Astrocyte (in vitro differentiated cells and primary cell): ENCODE data around the gene LGALSL. TPM values are rescaled to one million over a fixed set of nuclear protein-coding genes. Genes with fewer than 3 reads are reported as not detected.

ENCODE experiments used
- DNase-seq: peaks from one replicate; pipeline ENCODE4 v3.0.0-alpha.2; 2010; ENCODE audit warnings: low read depth
- FAIRE-seq: peaks from 2 replicates; lab custom pipeline; 2011; peaks lifted over from hg19 to GRCh38; lab: Jason Lieb, UNC
- H2AFZ ChIP-seq: 2 replicates; pipeline ENCODE4 v1.6.0; 2012; ENCODE audit warnings: low read depth, low read length, inconsistent platforms
- H3K27ac ChIP-seq: 2 replicates; pipeline ENCODE4 v1.5.1; 2011; ENCODE audit warnings: low read depth, low read length, inconsistent platforms
- H3K27me3 ChIP-seq: 2 replicates; pipeline ENCODE4 v1.6.0; 2011; ENCODE audit warnings: low read length, inconsistent platforms; ENCODE audit not compliant: insufficient read depth
- H3K36me3 ChIP-seq: 2 replicates; pipeline ENCODE4 v1.5.1; 2011; ENCODE audit warnings: low read length, inconsistent platforms; ENCODE audit not compliant: insufficient read depth
- H3K4me1 ChIP-seq: 2 replicates; pipeline ENCODE4 v1.5.1; 2011; ENCODE audit warnings: low read length, inconsistent platforms; ENCODE audit not compliant: insufficient read depth
- H3K4me2 ChIP-seq: 2 replicates; pipeline ENCODE4 v1.6.0; 2012; ENCODE audit warnings: low read length, inconsistent platforms
- H3K4me3 ChIP-seq: 2 replicates; pipeline ENCODE4 v1.5.1; 2011; ENCODE audit warnings: low read depth, mild to moderate bottlenecking, low read length, inconsistent platforms; ENCODE audit not compliant: insufficient read depth
- H3K79me2 ChIP-seq: 2 replicates; pipeline ENCODE4 v1.6.0; 2012; ENCODE audit warnings: mild to moderate bottlenecking, low read length, inconsistent platforms; ENCODE audit not compliant: insufficient read depth
- H3K9ac ChIP-seq: 2 replicates; pipeline ENCODE4 v1.6.0; 2012; ENCODE audit warnings: mild to moderate bottlenecking, low read length, inconsistent platforms
- H3K9me3 ChIP-seq: 2 replicates; pipeline ENCODE4 v1.5.1; 2012; ENCODE audit warnings: low read depth, mild to moderate bottlenecking, low read length, inconsistent platforms; ENCODE audit not compliant: insufficient read depth
- H4K20me1 ChIP-seq: 2 replicates; pipeline ENCODE4 v1.6.0; 2012; ENCODE audit warnings: low read length, inconsistent platforms; ENCODE audit not compliant: insufficient read depth
- H3K27ac Mint-ChIP-seq: one replicate; pipeline ENCODE4 v1.8.0; 2021; ENCODE audit warnings: mild to moderate bottlenecking, mixed read lengths; ENCODE audit not compliant: unreplicated experiment
- H3K27me3 Mint-ChIP-seq: one replicate; pipeline ENCODE4 v1.8.0; 2021; ENCODE audit warnings: low read depth, mixed read lengths; ENCODE audit not compliant: unreplicated experiment
- H3K36me3 Mint-ChIP-seq: one replicate; pipeline ENCODE4 v1.8.0; 2021; ENCODE audit warnings: low read depth, mixed read lengths; ENCODE audit not compliant: unreplicated experiment
- H3K4me1 Mint-ChIP-seq: one replicate; pipeline ENCODE4 v1.8.0; 2021; ENCODE audit warnings: low read depth, mixed read lengths; ENCODE audit not compliant: unreplicated experiment
- H3K4me3 Mint-ChIP-seq: one replicate; pipeline ENCODE4 v1.8.0; 2021; ENCODE audit warnings: mild to moderate bottlenecking, moderate library complexity, mixed read lengths; ENCODE audit not compliant: unreplicated experiment
- H3K9me3 Mint-ChIP-seq: one replicate; pipeline ENCODE4 v1.8.0; 2021; ENCODE audit warnings: mild to moderate bottlenecking, mixed read lengths; ENCODE audit not compliant: unreplicated experiment
- EZH2 ChIP-seq: IDR thresholded peaks from 2 replicates; pipeline ENCODE4 v1.6.1; 2012; ENCODE audit warnings: mild to moderate bottlenecking, low read length, inconsistent platforms; ENCODE audit not compliant: insufficient read depth
- total RNA-seq: library from RNA; stranded (reverse); gene quantifications from 2 replicates; pipeline ENCODE4 v1.2.1, GENCODE V29; 2021
- TF ChIP-seq, protein P1 (sequence below): IDR thresholded peaks from 2 replicates; pipeline ENCODE4 v1.5.1; 2011; ENCODE audit warnings: low read depth, mild to moderate bottlenecking, inconsistent platforms, low read length, moderate library complexity; ENCODE audit not compliant: insufficient read depth

LGALSL gene
- total RNA-seq, 1 donor from 2014 or later = 14.0 TPM

DNA sequence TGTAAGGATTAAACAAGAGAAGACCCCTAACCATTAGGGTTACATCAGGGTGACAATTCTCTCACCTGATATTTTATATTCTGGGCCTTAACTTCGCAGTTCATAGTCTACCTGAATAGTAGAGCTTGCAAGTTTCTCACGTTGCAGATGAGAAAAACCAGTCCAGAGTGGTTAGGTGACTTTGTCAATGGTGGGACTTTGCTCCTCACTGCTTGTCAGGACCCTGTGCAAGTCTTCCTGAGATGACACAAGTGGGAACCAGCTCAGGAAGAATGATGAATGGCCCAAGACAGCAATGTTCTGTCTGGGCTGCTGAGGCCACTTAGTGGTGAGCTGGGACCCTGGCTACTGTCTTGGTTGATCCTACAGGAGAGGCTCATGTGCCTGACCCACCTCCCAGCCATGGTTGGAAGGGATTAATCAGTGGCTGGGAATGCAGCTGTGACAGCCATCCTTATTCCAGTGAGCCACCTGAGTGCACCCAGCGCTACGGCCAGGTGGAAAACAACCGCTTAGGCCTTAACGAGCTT lies 16.9 kb downstream of the LGALSL start:
- Histone ChIP-seq H2AFZ (no peak overlapping the region), H3K27ac (no peak overlapping the region), H3K4me2 (no peak overlapping the region), H4K20me1 (no peaks in the 10 kb centered on the region), H3K9me3 (no peaks in the 10 kb centered on the region), H3K36me3 (no peaks in the 10 kb centered on the region), H3K4me3 (no peak overlapping the region), H3K27me3 (peaks cover 22% of the 10 kb centered on the region), H3K4me1 (no peaks in the 10 kb centered on the region), H3K79me2 (no peaks in the 10 kb centered on the region), H3K9ac (no peak overlapping the region)
- TF ChIP-seq, protein P1, sequence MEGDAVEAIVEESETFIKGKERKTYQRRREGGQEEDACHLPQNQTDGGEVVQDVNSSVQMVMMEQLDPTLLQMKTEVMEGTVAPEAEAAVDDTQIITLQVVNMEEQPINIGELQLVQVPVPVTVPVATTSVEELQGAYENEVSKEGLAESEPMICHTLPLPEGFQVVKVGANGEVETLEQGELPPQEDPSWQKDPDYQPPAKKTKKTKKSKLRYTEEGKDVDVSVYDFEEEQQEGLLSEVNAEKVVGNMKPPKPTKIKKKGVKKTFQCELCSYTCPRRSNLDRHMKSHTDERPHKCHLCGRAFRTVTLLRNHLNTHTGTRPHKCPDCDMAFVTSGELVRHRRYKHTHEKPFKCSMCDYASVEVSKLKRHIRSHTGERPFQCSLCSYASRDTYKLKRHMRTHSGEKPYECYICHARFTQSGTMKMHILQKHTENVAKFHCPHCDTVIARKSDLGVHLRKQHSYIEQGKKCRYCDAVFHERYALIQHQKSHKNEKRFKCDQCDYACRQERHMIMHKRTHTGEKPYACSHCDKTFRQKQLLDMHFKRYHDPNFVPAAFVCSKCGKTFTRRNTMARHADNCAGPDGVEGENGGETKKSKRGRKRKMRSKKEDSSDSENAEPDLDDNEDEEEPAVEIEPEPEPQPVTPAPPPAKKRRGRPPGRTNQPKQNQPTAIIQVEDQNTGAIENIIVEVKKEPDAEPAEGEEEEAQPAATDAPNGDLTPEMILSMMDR = no peak
- TF ChIP-seq EZH2 = no peak
- Mint-ChIP-seq H3K36me3 (no peaks in the 10 kb centered on the region), H3K9me3 (peaks cover 2% of the 10 kb centered on the region), H3K27me3 (peaks cover 27% of the 10 kb centered on the region), H3K27ac (no peak overlapping the region), H3K4me3 (no peak overlapping the region), H3K4me1 (peaks cover 3% of the 10 kb centered on the region)
- no peak for FAIRE-seq
- no peak for DNase-seq

- no peaks in the 10 kb centered on the region for H4K20me1 ChIP-seq
- TF ChIP-seq EZH2 = no peak
- TF ChIP-seq, protein P1 = no peak
- peaks cover 3% of the 10 kb centered on the region for H3K4me1 Mint-ChIP-seq
- peaks cover 2% of the 10 kb centered on the region for H3K9me3 Mint-ChIP-seq
- H3K9ac ChIP-seq = no peak overlapping the region
- no peaks in the 10 kb centered on the region for H3K36me3 ChIP-seq
- no peak overlapping the region for H2AFZ ChIP-seq
- no peak overlapping the region for H3K27ac Mint-ChIP-seq
- H3K27me3 Mint-ChIP-seq = peaks cover 27% of the 10 kb centered on the region
- DNase-seq = no peak
- H3K4me3 Mint-ChIP-seq = no peak overlapping the region
- H3K36me3 Mint-ChIP-seq = no peaks in the 10 kb centered on the region
- H3K27ac ChIP-seq = no peak overlapping the region
- H3K4me1 ChIP-seq = no peaks in the 10 kb centered on the region
- H3K27me3 ChIP-seq = peaks cover 27% of the 10 kb centered on the region
- FAIRE-seq = no peak
- H3K79me2 ChIP-seq = no peaks in the 10 kb centered on the region
- H3K4me2 ChIP-seq = no peak overlapping the region
- no peaks in the 10 kb centered on the region for H3K9me3 ChIP-seq
- no peak overlapping the region for H3K4me3 ChIP-seq
Observed at GRCh38 chr2:64471600-64471999, 17.6 kb downstream of the LGALSL start.

- peaks cover 26% of the 10 kb centered on the region for H3K27me3 Mint-ChIP-seq
- no peak overlapping the region for H3K9ac ChIP-seq
- FAIRE-seq (no peak), DNase-seq (no peak)
- no peak overlapping the region for H3K4me3 ChIP-seq
- TF ChIP-seq EZH2 = no peak
- TF ChIP-seq, protein P1 = no peak
- no peaks in the 10 kb centered on the region for H3K79me2 ChIP-seq
- H3K27ac ChIP-seq = no peak overlapping the region
- H3K27me3 ChIP-seq = peaks cover 23% of the 10 kb centered on the region
- no peak overlapping the region for H3K4me3 Mint-ChIP-seq
- no peaks in the 10 kb centered on the region for H3K4me1 ChIP-seq
- peaks cover 3% of the 10 kb centered on the region for H3K4me1 Mint-ChIP-seq
- no peaks in the 10 kb centered on the region for H3K9me3 ChIP-seq
- no peak overlapping the region for H3K4me2 ChIP-seq
- no peaks in the 10 kb centered on the region for H3K36me3 ChIP-seq
- H3K36me3 Mint-ChIP-seq = no peaks in the 10 kb centered on the region
- peaks cover 2% of the 10 kb centered on the region for H3K9me3 Mint-ChIP-seq
- no peak overlapping the region for H3K27ac Mint-ChIP-seq
- H2AFZ ChIP-seq = no peak overlapping the region
- H4K20me1 ChIP-seq = no peaks in the 10 kb centered on the region
Observed at GRCh38 chr2:64472881-64473280, 18.9 kb downstream of the LGALSL start.
